ENCODE data around the gene CERS1. TPM values are rescaled to one million over a fixed set of nuclear protein-coding genes. Genes with fewer than 3 reads are reported as not detected.

The CERS1 gene
- total RNA-seq, 1 experiment from 2014 or later = 0.96 TPM

DNA sequence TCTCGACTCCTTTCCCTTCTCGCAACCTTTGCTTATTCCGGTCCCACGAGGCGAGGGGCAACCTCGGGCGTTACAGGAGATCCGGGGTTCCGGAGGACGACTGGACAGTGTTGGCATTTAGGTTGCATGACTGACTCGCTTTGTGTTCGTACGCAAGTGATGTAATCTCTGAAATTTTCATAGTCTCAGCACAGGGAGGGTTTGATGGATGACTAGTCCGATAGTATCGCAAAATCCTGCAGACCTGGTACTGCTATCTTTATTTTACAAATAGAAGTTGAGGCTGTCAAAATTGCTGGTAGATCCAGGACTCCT, 23.9 kb upstream of the CERS1 start:
- ChIA-PET POLR2A (interaction anchor here (0.6 to 2.0 kb wide), 7 partner anchors 10 to 129 kb away, joined by 3 to 10 read pairs (median 4); no protein-coding TSS in a partner anchor), RAD21 (ENCODE audit: low non-redundant PET in 1 of 2, low total read pairs in 2 of 2, uncharacterized antibody in 2 of 2, unreplicated experiment in 2 of 2) (interaction anchor here (1.4 kb wide), 2 partner anchors 67 kb away, joined by 5 to 6 read pairs; no protein-coding TSS in a partner anchor), CTCF (interaction anchor here (0.6 to 5.1 kb wide), 4 partner anchors 25 to 469 kb away, joined by 3 to 33 read pairs (median 4); no protein-coding TSS in a partner anchor)
- Histone ChIP-seq H3K27ac (ENCODE audit: low read depth, low read length) (peak overlapping the region; percentile 41), H3K4me1 (ENCODE audit: control insufficient read depth in 1 of 2, insufficient read depth in 2 of 2, low read length in 2 of 2) (peaks cover 16 to 21% of the 10 kb centered on the region in 2 experiments), H2AFZ (ENCODE audit: low read depth, low read length, poor library complexity, severe bottlenecking) (no peak overlapping the region), H3K79me2 (ENCODE audit: insufficient read depth, low read length) (peaks cover 59% of the 10 kb centered on the region), H3K36me3 (ENCODE audit: control insufficient read depth in 1 of 2, insufficient read depth in 2 of 2, low read length in 2 of 2) (peaks cover 0 to 18% of the 10 kb centered on the region in 2 experiments; a peak in 3 of 4 replicates), H3K9me3 (ENCODE audit: control insufficient read depth in 1 of 2, insufficient read depth in 1 of 2, low read depth in 1 of 2, low read length in 2 of 2) (no peaks in the 10 kb centered on the region), H3K4me2 (ENCODE audit: low read length) (peak overlapping the region; percentile 100), H3K4me3 (replicated peaks in 1 of 2; ENCODE audit: low read depth in 1 of 2, low read length in 2 of 2) (peak overlapping the region; percentile 86 to 100), H3K9me2 (ENCODE audit: insufficient read depth) (no peaks in the 10 kb centered on the region), H3K9ac (ENCODE audit: low read length) (peak overlapping the region; percentile 76), H4K20me1 (ENCODE audit: insufficient read depth) (no peaks in the 10 kb centered on the region), H3K27me3 (ENCODE audit: insufficient read depth, low read length) (no peaks in the 10 kb centered on the region)
- intact Hi-C loops (cut with micrococcal nuclease) = loop anchor here (2.0 to 5.0 kb wide), 2 partner anchors 67 to 468 kb away; no protein-coding TSS in a partner anchor
- ATAC-seq (peak; percentile 5), DNase-seq (ENCODE audit: low read depth, low spot score) (no peak)
- TSS peak; percentile 76 for BruUV-seq (replicated peaks)
- TF ChIP-seq, protein P1, sequence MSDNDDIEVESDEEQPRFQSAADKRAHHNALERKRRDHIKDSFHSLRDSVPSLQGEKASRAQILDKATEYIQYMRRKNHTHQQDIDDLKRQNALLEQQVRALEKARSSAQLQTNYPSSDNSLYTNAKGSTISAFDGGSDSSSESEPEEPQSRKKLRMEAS (IDR thresholded peaks at IDR 0.05) = peak; percentile 5
- no peak for TF ChIP-seq EZH2phosphoT487 (IDR thresholded peaks at IDR 0.05; ENCODE audit: borderline replicate concordance)

DNA sequence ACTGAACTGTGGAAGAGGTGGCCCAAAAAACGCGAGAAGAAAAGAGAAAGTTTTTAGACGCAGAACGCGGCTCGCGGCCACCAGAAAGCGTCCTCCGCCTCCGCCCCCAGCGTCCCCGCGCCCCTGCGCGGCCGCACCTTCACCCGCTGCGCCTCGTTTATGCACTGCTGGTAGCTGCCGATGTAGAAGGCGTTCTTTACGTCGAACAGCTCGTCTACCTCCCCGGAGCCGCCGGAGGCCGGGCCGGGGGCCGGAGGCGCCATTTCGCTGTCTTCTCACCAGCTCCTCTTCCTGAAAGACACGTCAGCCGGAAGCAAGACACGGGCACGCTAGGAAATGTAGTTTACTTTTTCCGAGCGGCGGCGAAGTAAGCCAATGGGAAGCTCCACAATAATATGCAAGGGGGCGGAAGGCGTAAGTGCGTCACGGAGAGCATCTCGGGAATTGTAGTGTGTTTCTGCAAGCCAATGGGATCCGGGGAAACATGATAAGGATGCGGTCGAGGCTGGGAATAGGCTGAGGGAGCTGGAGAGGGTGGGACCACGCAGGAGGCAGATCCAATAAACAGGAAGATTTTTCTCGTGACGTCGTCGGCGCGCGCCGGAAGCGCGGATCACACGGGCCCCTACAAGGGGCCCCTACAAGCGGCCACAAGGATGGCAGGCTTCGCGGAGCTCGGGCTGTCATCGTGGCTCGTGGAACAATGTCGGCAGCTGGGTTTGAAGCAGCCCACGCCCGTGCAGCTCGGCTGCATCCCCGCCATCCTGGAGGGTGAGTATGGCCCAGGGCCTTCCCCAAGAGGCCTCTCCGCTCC, 23.3 kb upstream of the CERS1 start, which contains the start of the genes COPE and DDX49:
COPE (minus strand) TSS at position 302 of the 814 bp plus-strand sequence; CDS start at position 263, 39 bp downstream.
DDX49 (plus strand) TSS at position 630 of the 814 bp plus-strand sequence; CDS start at position 657, 27 bp downstream.
- RAD21 ChIA-PET (ENCODE audit: low non-redundant PET in 1 of 2, low total read pairs in 2 of 2, uncharacterized antibody in 2 of 2, unreplicated experiment in 2 of 2) = interaction anchor here (1.4 kb wide), 2 partner anchors 67 to 68 kb away, joined by 5 to 6 read pairs; no protein-coding TSS in a partner anchor
- CTCF ChIA-PET = interaction anchor here (0.6 to 5.1 kb wide), 4 partner anchors 24 to 468 kb away, joined by 3 to 33 read pairs (median 4); no protein-coding TSS in a partner anchor
- Histone ChIP-seq H3K9me3 (ENCODE audit: control insufficient read depth in 1 of 2, insufficient read depth in 1 of 2, low read depth in 1 of 2, low read length in 2 of 2) (no peaks in the 10 kb centered on the region), H4K20me1 (ENCODE audit: insufficient read depth) (no peaks in the 10 kb centered on the region), H3K9ac (ENCODE audit: low read length) (peak within 1 kb of the TSS; percentile 81), H3K36me3 (ENCODE audit: control insufficient read depth in 1 of 2, insufficient read depth in 2 of 2, low read length in 2 of 2) (peaks cover 0 to 14% of the 10 kb centered on the region in 2 experiments; a peak in 3 of 4 replicates), H3K4me2 (ENCODE audit: low read length) (peak within 1 kb of the TSS; percentile 100), H2AFZ (ENCODE audit: low read depth, low read length, poor library complexity, severe bottlenecking) (no peak within 1 kb of the TSS), H3K9me2 (ENCODE audit: insufficient read depth) (no peaks in the 10 kb centered on the region), H3K27ac (ENCODE audit: low read depth, low read length) (peak within 1 kb of the TSS; percentile 79), H3K27me3 (ENCODE audit: insufficient read depth, low read length) (no peaks in the 10 kb centered on the region), H3K4me3 (replicated peaks in 1 of 2; ENCODE audit: low read depth in 1 of 2, low read length in 2 of 2) (peak within 1 kb of the TSS; percentile 86 to 100), H3K4me1 (ENCODE audit: control insufficient read depth in 1 of 2, insufficient read depth in 2 of 2, low read length in 2 of 2) (peaks cover 16 to 21% of the 10 kb centered on the region in 2 experiments), H3K79me2 (ENCODE audit: insufficient read depth, low read length) (peaks cover 64% of the 10 kb centered on the region)
- ATAC-seq (peak; percentile 95), DNase-seq (ENCODE audit: low read depth, low spot score) (peak; percentile 99)
- intact Hi-C loops (cut with micrococcal nuclease) = loop anchor here (2.0 to 5.0 kb wide), 2 partner anchors 68 to 467 kb away; no protein-coding TSS in a partner anchor
- no TSS peak for BruUV-seq (replicated peaks)
- POLR2A ChIA-PET = interaction anchor here (0.6 to 2.0 kb wide), 8 partner anchors 10 to 329 kb away, joined by 3 to 10 read pairs (median 4); no protein-coding TSS in a partner anchor
- TF ChIP-seq EGR1 (IDR thresholded peaks at IDR 0.05; ENCODE audit: low read depth) (peak; percentile 79; the same call in 1 of the 2 replicates), ZFX (IDR thresholded peaks at IDR 0.05) (peak; percentile 44; the same call in 1 of the 2 replicates), POLR2A (IDR thresholded peaks at IDR 0.05; ENCODE audit: borderline replicate concordance, extremely low read depth, insufficient read depth, insufficient read length) (peak; percentile 56), ZNF274 (IDR thresholded peaks at IDR 0.05; ENCODE audit: low read depth, low read length) (no peak), CEBPB (IDR thresholded peaks at IDR 0.05; ENCODE audit: low read depth) (no peak), EZH2 (IDR thresholded peaks at IDR 0.05) (no peak), ELF1 (IDR thresholded peaks at IDR 0.05; ENCODE audit: borderline replicate concordance, low read depth) (peak; percentile 95), TCF7L2 (IDR thresholded peaks at IDR 0.05; ENCODE audit: borderline replicate concordance, extremely low read depth, insufficient read depth, insufficient read length) (peak; percentile 60), EZH2phosphoT487 (IDR thresholded peaks at IDR 0.05; ENCODE audit: borderline replicate concordance) (no peak), JUND (IDR thresholded peaks at IDR 0.05) (no peak), SRF (IDR thresholded peaks at IDR 0.05; ENCODE audit: low read depth) (peak; percentile 93), SIN3A (IDR thresholded peaks at IDR 0.05; ENCODE audit: low read depth) (peak; percentile 86)
- TF ChIP-seq, protein P1 (IDR thresholded peaks at IDR 0.05) = peak; percentile 85
- TF ChIP-seq, protein P2, sequence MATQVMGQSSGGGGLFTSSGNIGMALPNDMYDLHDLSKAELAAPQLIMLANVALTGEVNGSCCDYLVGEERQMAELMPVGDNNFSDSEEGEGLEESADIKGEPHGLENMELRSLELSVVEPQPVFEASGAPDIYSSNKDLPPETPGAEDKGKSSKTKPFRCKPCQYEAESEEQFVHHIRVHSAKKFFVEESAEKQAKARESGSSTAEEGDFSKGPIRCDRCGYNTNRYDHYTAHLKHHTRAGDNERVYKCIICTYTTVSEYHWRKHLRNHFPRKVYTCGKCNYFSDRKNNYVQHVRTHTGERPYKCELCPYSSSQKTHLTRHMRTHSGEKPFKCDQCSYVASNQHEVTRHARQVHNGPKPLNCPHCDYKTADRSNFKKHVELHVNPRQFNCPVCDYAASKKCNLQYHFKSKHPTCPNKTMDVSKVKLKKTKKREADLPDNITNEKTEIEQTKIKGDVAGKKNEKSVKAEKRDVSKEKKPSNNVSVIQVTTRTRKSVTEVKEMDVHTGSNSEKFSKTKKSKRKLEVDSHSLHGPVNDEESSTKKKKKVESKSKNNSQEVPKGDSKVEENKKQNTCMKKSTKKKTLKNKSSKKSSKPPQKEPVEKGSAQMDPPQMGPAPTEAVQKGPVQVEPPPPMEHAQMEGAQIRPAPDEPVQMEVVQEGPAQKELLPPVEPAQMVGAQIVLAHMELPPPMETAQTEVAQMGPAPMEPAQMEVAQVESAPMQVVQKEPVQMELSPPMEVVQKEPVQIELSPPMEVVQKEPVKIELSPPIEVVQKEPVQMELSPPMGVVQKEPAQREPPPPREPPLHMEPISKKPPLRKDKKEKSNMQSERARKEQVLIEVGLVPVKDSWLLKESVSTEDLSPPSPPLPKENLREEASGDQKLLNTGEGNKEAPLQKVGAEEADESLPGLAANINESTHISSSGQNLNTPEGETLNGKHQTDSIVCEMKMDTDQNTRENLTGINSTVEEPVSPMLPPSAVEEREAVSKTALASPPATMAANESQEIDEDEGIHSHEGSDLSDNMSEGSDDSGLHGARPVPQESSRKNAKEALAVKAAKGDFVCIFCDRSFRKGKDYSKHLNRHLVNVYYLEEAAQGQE (IDR thresholded peaks at IDR 0.05; ENCODE audit: low read depth) = no peak

All from HCT116 (cell line).